HEK293 (cell line): Measurements from ENCODE around the gene ORM2.

Source experiments
- CTCF ChIA-PET: fragments of 350-600 bp; formaldehyde crosslinking; extraction: SDS; loops from one replicate; lab custom pipeline; 2021; ENCODE audit warnings: antibody characterized with exemption; lab: Yijun Ruan, JAX
- POLR2A ChIA-PET: fragments of 300-600 bp; formaldehyde crosslinking; extraction: SDS; loops from one replicate; lab custom pipeline; 2020; ENCODE audit warnings: antibody characterized with exemption, inconsistent platforms; lab: Yijun Ruan, JAX
- H3K27ac ChIP-seq: fragments of 200-500 bp; sonication (Bioruptor generic); 2 replicates; pipeline ENCODE4 v1.5.1; 2014; ENCODE audit warnings: low read depth, low read length, control low read depth, inconsistent platforms; ENCODE audit errors: extremely low read depth
- H3K36me3 ChIP-seq, 2 experiments: fragments of 200-500 bp in 1 of 2; sonication (Bioruptor generic) in 1 of 2; 1 replicate in 1 of 2; 2 replicates in 1 of 2; pipeline ENCODE4 v1.5.1; 2014 to 2017; ENCODE audit warnings: inconsistent platforms in 2 of 2, low read length in 2 of 2; ENCODE audit not compliant: control insufficient read depth in 2 of 2, insufficient read depth in 1 of 2
- H3K4me1 ChIP-seq: fragments of 200-500 bp; sonication (Bioruptor generic); 2 replicates; pipeline ENCODE4 v1.5.1; 2014; ENCODE audit warnings: mild to moderate bottlenecking, low read length, inconsistent platforms; ENCODE audit not compliant: control insufficient read depth, insufficient read depth
- H3K4me3 ChIP-seq: 2 replicates; pipeline ENCODE4 v1.5.1; 2011; ENCODE audit warnings: low read depth, mild to moderate bottlenecking, control low read depth, low read length, moderate library complexity
- H3K9me3 ChIP-seq: fragments of 200-500 bp; sonication (Bioruptor generic); 2 replicates; pipeline ENCODE4 v1.5.1; 2014; ENCODE audit warnings: low read depth, low read length, inconsistent platforms; ENCODE audit not compliant: control insufficient read depth, insufficient read depth
- GLI4 ChIP-seq: fragments of 450-650 bp; formaldehyde crosslinking; IDR thresholded peaks from 2 replicates; pipeline ENCODE4 v1.5.1; 2016; ENCODE audit warnings: missing biosample characterization, missing genetic modification characterization
- HOXA7 ChIP-seq: sonication (generic); formaldehyde crosslinking; IDR thresholded peaks from 2 replicates; pipeline ENCODE4 v1.8.1; 2022; ENCODE audit warnings: missing genetic modification reagents, borderline replicate concordance
- KLF10 ChIP-seq: fragments of 450-650 bp; IDR thresholded peaks from 2 replicates; pipeline ENCODE4 v1.5.1; 2018; ENCODE audit warnings: missing biosample characterization, mild to moderate bottlenecking, missing genetic modification characterization
- MYNN ChIP-seq: fragments of 450-650 bp; formaldehyde crosslinking; IDR thresholded peaks from 2 replicates; pipeline ENCODE4 v1.5.1; 2016; ENCODE audit warnings: missing biosample characterization, missing genetic modification characterization, borderline replicate concordance
- SP7 ChIP-seq: fragments of 450-650 bp; formaldehyde crosslinking; IDR thresholded peaks from 2 replicates; pipeline ENCODE4 v1.5.1; 2016; ENCODE audit warnings: missing biosample characterization, missing genetic modification characterization
- ZBTB48 ChIP-seq: fragments of 450-650 bp; formaldehyde crosslinking; IDR thresholded peaks from 2 replicates; pipeline ENCODE4 v1.5.1; 2016; ENCODE audit warnings: missing biosample characterization, missing genetic modification characterization
- ZNF133 ChIP-seq: fragments of 450-650 bp; formaldehyde crosslinking; IDR thresholded peaks from 2 replicates; pipeline ENCODE4 v1.5.1; 2016; ENCODE audit warnings: missing biosample characterization, missing genetic modification characterization
- ZNF140 ChIP-seq: fragments of 450-650 bp; formaldehyde crosslinking; IDR thresholded peaks from 2 replicates; pipeline ENCODE4 v1.5.1; 2016; ENCODE audit warnings: missing biosample characterization, missing genetic modification characterization
- ZNF214 ChIP-seq: fragments of 450-650 bp; formaldehyde crosslinking; IDR thresholded peaks from 2 replicates; pipeline ENCODE4 v1.5.1; 2017; ENCODE audit warnings: missing biosample characterization, mild to moderate bottlenecking, missing genetic modification characterization, borderline replicate concordance
- ZNF223 ChIP-seq: fragments of 450-650 bp; formaldehyde crosslinking; IDR thresholded peaks from 2 replicates; pipeline ENCODE4 v1.5.1; 2016; ENCODE audit warnings: missing biosample characterization, missing genetic modification characterization
- ZNF292 ChIP-seq: fragments of 450-650 bp; formaldehyde crosslinking; IDR thresholded peaks from 2 replicates; pipeline ENCODE4 v1.5.1; 2016; ENCODE audit warnings: low read depth, missing biosample characterization, missing genetic modification characterization, borderline replicate concordance
- ZNF341 ChIP-seq: fragments of 450-650 bp; formaldehyde crosslinking; IDR thresholded peaks from 2 replicates; pipeline ENCODE4; 2016; ENCODE audit warnings: low read depth, missing biosample characterization, missing genetic modification characterization
- ZNF362 ChIP-seq: fragments of 450-650 bp; formaldehyde crosslinking; IDR thresholded peaks from 2 replicates; pipeline ENCODE4 v1.5.1; 2016; ENCODE audit warnings: missing biosample characterization, missing genetic modification characterization
- ZNF37A ChIP-seq: fragments of 450-650 bp; IDR thresholded peaks from 2 replicates; pipeline ENCODE4 v1.5.1; 2018; ENCODE audit warnings: missing biosample characterization, missing genetic modification characterization
- ZNF664 ChIP-seq: fragments of 450-650 bp; formaldehyde crosslinking; IDR thresholded peaks from 2 replicates; pipeline ENCODE4 v1.5.1; 2016; ENCODE audit warnings: missing biosample characterization, missing genetic modification characterization
- ZNF670 ChIP-seq: fragments of 450-650 bp; formaldehyde crosslinking; IDR thresholded peaks from 2 replicates; pipeline ENCODE4 v1.5.1; 2016; ENCODE audit warnings: missing biosample characterization, missing genetic modification characterization, low read depth
- ZNF707 ChIP-seq: fragments of 450-650 bp; formaldehyde crosslinking; IDR thresholded peaks from 2 replicates; pipeline ENCODE4 v1.5.1; 2016; ENCODE audit warnings: missing biosample characterization, missing genetic modification characterization
- ZNF747 ChIP-seq: fragments of 450-650 bp; formaldehyde crosslinking; IDR thresholded peaks from 2 replicates; pipeline ENCODE4 v1.5.1; 2016; ENCODE audit warnings: missing biosample characterization, missing genetic modification characterization
- ZNF768 ChIP-seq: fragments of 450-650 bp; formaldehyde crosslinking; IDR thresholded peaks from 2 replicates; pipeline ENCODE4 v1.5.1; 2018; ENCODE audit warnings: missing biosample characterization, mild to moderate bottlenecking, missing genetic modification characterization
- ZNF791 ChIP-seq: fragments of 450-650 bp; formaldehyde crosslinking; IDR thresholded peaks from 2 replicates; pipeline ENCODE4 v1.5.1; 2016; ENCODE audit warnings: missing biosample characterization, missing genetic modification characterization
- ZNF837 ChIP-seq: fragments of 450-650 bp; formaldehyde crosslinking; IDR thresholded peaks from 2 replicates; pipeline ENCODE4 v1.5.1; 2016; ENCODE audit warnings: missing biosample characterization, missing genetic modification characterization
- TF ChIP-seq, protein P1 (sequence below): fragments of 450-650 bp; formaldehyde crosslinking; IDR thresholded peaks from 2 replicates; pipeline ENCODE4; 2016; ENCODE audit warnings: missing biosample characterization, missing genetic modification characterization
- TF ChIP-seq, protein P2 (sequence below): fragments of 450-650 bp; formaldehyde crosslinking; IDR thresholded peaks from 2 replicates; pipeline ENCODE4 v1.5.1; 2016; ENCODE audit warnings: missing biosample characterization, missing genetic modification characterization
- TF ChIP-seq, protein P3 (sequence below): fragments of 450-650 bp; formaldehyde crosslinking; IDR thresholded peaks from 2 replicates; pipeline ENCODE4 v1.5.1; 2016; ENCODE audit warnings: missing biosample characterization, missing genetic modification characterization

ORM2 gene

DNA sequence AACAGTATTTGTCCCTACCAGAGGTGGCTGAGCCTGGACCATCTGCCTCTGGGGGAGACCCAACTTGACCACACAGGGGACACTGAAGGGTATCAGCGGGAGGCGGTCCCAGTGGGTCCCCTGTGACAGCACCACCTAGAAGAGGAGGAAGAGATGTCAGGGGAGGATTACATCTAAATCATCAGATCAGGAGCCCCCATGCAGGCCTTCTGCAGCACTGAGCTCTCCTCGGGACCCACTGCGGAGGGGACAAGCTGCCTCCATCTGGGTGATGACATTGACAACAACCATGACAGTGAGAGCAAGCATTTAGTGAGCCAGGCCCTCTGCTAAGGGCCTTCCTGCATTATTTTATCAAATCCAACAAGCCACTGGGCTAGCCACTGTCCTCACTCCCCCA, 12.3 kb downstream of the ORM2 start:
- CTCF ChIA-PET = interaction anchor here (0.6 to 1.0 kb wide), 3 partner anchors 114 to 311 kb away, joined by 3 to 4 read pairs (median 3); no protein-coding TSS in a partner anchor
- TF ChIP-seq GLI4 (no peak), ZNF670 (no peak), ZNF664 (tag by site-specific recombination) (no peak), ZBTB48 (tag by site-specific recombination) (no peak), ZNF362 (no peak), ZNF837 (tag by site-specific recombination) (no peak), MYNN (no peak), ZNF747 (tag by site-specific recombination) (no peak), ZNF768 (no peak), SP7 (tag by site-specific recombination) (no peak), ZNF133 (tag by site-specific recombination) (no peak)
- TF ChIP-seq, protein P1, sequence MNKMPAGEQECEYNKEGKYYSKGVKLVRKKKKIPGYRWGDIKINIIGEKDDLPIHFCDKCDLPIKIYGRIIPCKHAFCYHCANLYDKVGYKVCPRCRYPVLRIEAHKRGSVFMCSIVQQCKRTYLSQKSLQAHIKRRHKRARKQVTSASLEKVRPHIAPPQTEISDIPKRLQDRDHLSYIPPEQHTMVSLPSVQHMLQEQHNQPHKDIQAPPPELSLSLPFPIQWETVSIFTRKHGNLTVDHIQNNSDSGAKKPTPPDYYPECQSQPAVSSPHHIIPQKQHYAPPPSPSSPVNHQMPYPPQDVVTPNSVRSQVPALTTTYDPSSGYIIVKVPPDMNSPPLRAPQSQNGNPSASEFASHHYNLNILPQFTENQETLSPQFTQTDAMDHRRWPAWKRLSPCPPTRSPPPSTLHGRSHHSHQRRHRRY (tag by site-specific recombination) = no peak

GRCh38 chr9:114342755-114343440, 13.2 kb downstream of the ORM2 start:
- TF ChIP-seq KLF10 (tag by site-specific recombination) = no peak
- peak; percentile 43; the same call in 1 of the 2 replicates for TF ChIP-seq ZNF768
- TF ChIP-seq, all 188 proteins: peak for 1
- Histone ChIP-seq H3K27ac (no peak overlapping the region), H3K4me1 (no peaks in the 10 kb centered on the region), H3K36me3 (no peaks in the 10 kb centered on the region), H3K4me3 (no peak overlapping the region), H3K9me3 (no peaks in the 10 kb centered on the region)
- ChIA-PET CTCF (no interaction called here), POLR2A (no interaction called here)

More for the DNA sequence above, 12.3 kb downstream of the ORM2 start:
- H3K27ac ChIP-seq = no peak overlapping the region
- no peaks in the 10 kb centered on the region for H3K36me3 ChIP-seq
- no peaks in the 10 kb centered on the region for H3K9me3 ChIP-seq
- H3K4me1 ChIP-seq = no peaks in the 10 kb centered on the region
- POLR2A ChIA-PET = interaction anchor here (0.6 kb wide), 1 partner anchor 1243 kb away, joined by 3 read pairs; no protein-coding TSS in a partner anchor
- H3K4me3 ChIP-seq = no peak overlapping the region

DNA sequence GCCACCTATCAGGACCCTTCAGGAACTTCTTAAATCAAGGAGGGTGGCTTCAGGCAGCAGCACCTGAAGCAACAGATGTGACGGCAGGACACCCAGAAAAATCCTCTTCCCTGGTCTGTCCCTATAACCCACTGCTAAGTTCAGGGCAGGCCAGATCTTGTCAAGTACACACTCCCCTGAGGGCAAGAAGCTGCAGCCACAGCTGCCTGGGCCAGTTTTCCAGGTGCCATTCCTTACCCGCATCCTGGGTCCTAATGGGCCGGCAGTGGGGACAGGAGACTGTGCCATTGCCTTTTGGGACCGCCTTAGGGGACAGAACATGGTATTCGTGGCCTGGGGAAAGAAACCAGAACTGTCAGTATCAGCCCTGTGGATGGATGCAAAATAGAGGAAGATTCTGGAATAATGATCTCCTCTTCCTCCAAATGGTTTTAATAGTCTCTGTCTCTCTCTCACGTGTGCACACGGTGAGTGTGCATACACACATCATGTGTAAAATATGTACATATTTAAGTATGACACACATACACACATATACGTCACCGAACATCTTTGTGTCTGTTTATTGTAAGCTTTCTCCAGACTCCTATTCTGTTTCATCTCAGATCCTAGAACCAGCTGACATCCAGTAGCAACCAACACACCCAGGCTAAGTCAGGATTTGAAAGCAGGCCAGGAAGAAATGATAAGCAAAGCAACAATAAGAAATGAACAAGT, 14.0 kb downstream of the ORM2 start:
- Histone ChIP-seq H3K9me3 (no peaks in the 10 kb centered on the region), H3K27ac (no peak overlapping the region), H3K4me3 (no peak overlapping the region), H3K36me3 (no peaks in the 10 kb centered on the region), H3K4me1 (peaks cover 4% of the 10 kb centered on the region; the same call in 1 of the 2 replicates)
- ChIA-PET POLR2A (no interaction called here), CTCF (interaction anchor here (0.5 kb wide), 1 partner anchor 20 kb away, joined by 3 read pairs; no protein-coding TSS in a partner anchor)
- TF ChIP-seq ZNF140 (tag by site-specific recombination) (no peak), ZNF223 (no peak), ZNF791 (no peak), ZNF37A (tag by site-specific recombination) (no peak), ZNF341 (no peak), HOXA7 (no peak), ZNF707 (tag by site-specific recombination) (no peak), ZNF292 (tag by site-specific recombination) (no peak), ZNF214 (tag by site-specific recombination) (no peak)
- TF ChIP-seq, protein P2, sequence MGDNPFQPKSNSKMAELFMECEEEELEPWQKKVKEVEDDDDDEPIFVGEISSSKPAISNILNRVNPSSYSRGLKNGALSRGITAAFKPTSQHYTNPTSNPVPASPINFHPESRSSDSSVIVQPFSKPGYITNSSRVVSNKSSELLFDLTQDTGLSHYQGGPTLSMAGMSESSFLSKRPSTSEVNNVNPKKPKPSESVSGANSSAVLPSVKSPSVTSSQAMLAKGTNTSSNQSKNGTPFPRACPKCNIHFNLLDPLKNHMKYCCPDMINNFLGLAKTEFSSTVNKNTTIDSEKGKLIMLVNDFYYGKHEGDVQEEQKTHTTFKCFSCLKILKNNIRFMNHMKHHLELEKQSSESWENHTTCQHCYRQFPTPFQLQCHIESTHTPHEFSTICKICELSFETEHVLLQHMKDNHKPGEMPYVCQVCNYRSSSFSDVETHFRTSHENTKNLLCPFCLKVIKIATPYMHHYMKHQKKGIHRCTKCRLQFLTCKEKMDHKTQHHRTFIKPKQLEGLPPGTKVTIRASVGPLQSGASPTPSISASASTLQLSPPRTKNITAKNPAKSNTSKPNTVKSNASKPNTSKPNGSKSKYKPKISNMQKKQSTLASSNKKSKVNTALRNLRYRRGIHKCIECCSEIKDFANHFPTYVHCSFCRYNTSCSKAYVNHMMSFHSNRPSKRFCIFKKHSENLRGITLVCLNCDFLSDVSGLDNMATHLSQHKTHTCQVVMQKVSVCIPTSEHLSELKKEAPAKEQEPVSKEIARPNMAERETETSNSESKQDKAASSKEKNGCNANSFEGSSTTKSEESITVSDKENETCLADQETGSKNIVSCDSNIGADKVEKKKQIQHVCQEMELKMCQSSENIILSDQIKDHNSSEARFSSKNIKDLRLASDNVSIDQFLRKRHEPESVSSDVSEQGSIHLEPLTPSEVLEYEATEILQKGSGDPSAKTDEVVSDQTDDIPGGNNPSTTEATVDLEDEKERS (tag by site-specific recombination) = no peak
- TF ChIP-seq, protein P3, sequence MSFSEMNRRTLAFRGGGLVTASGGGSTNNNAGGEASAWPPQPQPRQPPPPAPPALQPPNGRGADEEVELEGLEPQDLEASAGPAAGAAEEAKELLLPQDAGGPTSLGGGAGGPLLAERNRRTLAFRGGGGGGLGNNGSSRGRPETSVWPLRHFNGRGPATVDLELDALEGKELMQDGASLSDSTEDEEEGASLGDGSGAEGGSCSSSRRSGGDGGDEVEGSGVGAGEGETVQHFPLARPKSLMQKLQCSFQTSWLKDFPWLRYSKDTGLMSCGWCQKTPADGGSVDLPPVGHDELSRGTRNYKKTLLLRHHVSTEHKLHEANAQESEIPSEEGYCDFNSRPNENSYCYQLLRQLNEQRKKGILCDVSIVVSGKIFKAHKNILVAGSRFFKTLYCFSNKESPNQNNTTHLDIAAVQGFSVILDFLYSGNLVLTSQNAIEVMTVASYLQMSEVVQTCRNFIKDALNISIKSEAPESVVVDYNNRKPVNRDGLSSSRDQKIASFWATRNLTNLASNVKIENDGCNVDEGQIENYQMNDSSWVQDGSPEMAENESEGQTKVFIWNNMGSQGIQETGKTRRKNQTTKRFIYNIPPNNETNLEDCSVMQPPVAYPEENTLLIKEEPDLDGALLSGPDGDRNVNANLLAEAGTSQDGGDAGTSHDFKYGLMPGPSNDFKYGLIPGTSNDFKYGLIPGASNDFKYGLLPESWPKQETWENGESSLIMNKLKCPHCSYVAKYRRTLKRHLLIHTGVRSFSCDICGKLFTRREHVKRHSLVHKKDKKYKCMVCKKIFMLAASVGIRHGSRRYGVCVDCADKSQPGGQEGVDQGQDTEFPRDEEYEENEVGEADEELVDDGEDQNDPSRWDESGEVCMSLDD (tag by site-specific recombination) = no peak
